Bronchus fibroblast of lung (primary cell): ENCODE data around the gene DEPDC1B. TPM values are rescaled to one million over a fixed set of nuclear protein-coding genes. Genes with fewer than 3 reads are reported as not detected.

Experiments used
- total RNA-seq: library from RNA; depleted of rRNA; stranded (reverse); fragments of >200 nt; gene quantifications from 2 replicates; pipeline ENCODE4 v1.2.3, GENCODE V29; 2015

DEPDC1B gene
- total RNA-seq = 13.3 and 16.4 TPM in 2 replicates

GRCh38 chr5:60699609-60700415 is at the start of gene DEPDC1B:
Gene DEPDC1B, minus strand, starts transcription at chr5:60700166. Its CDS starts 73 bp downstream, at chr5:60700093.

Other genes with a start within 250 kb of the DEPDC1B start
- gene ELOVL7, start 144.1 kb upstream of the DEPDC1B start, total RNA-seq = 0.34 TPM in 1 of 2 replicates, not detected in the other
- gene ERCC8, start 244.9 kb upstream of the DEPDC1B start, total RNA-seq = 14.3 and 14.9 TPM in 2 replicates
- gene NDUFAF2, start 245.0 kb upstream of the DEPDC1B start, total RNA-seq = 19.3 and 24.0 TPM in 2 replicates